Small intestine (tissue), 7 donors: ENCODE results near the gene C16orf90. TPM values are rescaled to one million over a fixed set of nuclear protein-coding genes. Genes with fewer than 3 reads are reported as not detected.

Experiments used
- DNase-seq, 2 donors: peaks; one replicate each; pipeline versions ENCODE4 v3.0.0 to v3.0.0-alpha.2; 2013
- FAIRE-seq: peaks from 2 replicates; lab custom pipeline; 2012; peaks lifted over from hg19 to GRCh38; lab: Jason Lieb, UNC
- H3K27ac ChIP-seq, 3 donors: one replicate each; pipeline ENCODE4 v1.5.1; 2013; ENCODE audit warnings: low read length in 2 of 3, mild to moderate bottlenecking in 2 of 3, control low read depth in 1 of 3, inconsistent platforms in 1 of 3, low read depth in 1 of 3, moderate library complexity in 1 of 3
- H3K27me3 ChIP-seq, 3 donors: one replicate each; pipeline ENCODE4 v1.6.1; 2013; ENCODE audit warnings: low read length in 3 of 3, inconsistent platforms in 1 of 3; ENCODE audit not compliant: control insufficient read depth in 3 of 3, insufficient read depth in 3 of 3
- H3K36me3 ChIP-seq, 3 donors: one replicate each; pipeline ENCODE4 v1.6.1; 2013; ENCODE audit warnings: low read length in 3 of 3, inconsistent platforms in 1 of 3, low read depth in 1 of 3, mild to moderate bottlenecking in 1 of 3, moderate library complexity in 1 of 3; ENCODE audit not compliant: control insufficient read depth in 3 of 3, insufficient read depth in 2 of 3
- H3K4me1 ChIP-seq, 3 donors: one replicate each; pipeline ENCODE4 v1.6.1; 2013; ENCODE audit warnings: low read length in 2 of 3, inconsistent platforms in 1 of 3, low read depth in 1 of 3, mild to moderate bottlenecking in 1 of 3, moderate library complexity in 1 of 3; ENCODE audit not compliant: control insufficient read depth in 3 of 3, insufficient read depth in 2 of 3
- H3K4me3 ChIP-seq, 3 donors: one replicate each; pipeline ENCODE4 v1.5.1; 2013; ENCODE audit warnings: low read length in 3 of 3, control low read depth in 1 of 3, inconsistent platforms in 1 of 3, low read depth in 1 of 3, mild to moderate bottlenecking in 1 of 3, moderate library complexity in 1 of 3
- H3K9me3 ChIP-seq, 2 donors: one replicate each; pipeline ENCODE4 v1.6.1; 2013; ENCODE audit warnings: low read depth in 1 of 2, low read length in 1 of 2; ENCODE audit not compliant: control insufficient read depth in 2 of 2, insufficient read depth in 1 of 2
- WGBS, 3 donors: extraction: QIAGEN DNeasy Blood & Tissue Kit; methylation state at CpG; one replicate each; pipeline ENCODE4 v1.1.7; 2013; 5-methylcytosine and 5-hydroxymethylcytosine counted together
- polyA plus RNA-seq, 4 donors: library from polyadenylated mRNA; stranded (reverse) in 3 of 4; unstranded in 1 of 4; fragments of 200-250 nt in 3 of 4; fragments of 120-200 nt in 1 of 4; gene quantifications; one replicate each; pipeline versions ENCODE4 v1.2.1 to v1.2.3, GENCODE V29; 2013
- donor health status: healthy with polysubstance abuse.
- donor health status: control.
- donor health status: control.
- donor health status: Bipolar disorder and iron deficiency.
- donor health status: healthy.

Gene C16orf90
- polyA plus RNA-seq, 4 donors: 0.09 TPM; not detected in 3

DNA sequence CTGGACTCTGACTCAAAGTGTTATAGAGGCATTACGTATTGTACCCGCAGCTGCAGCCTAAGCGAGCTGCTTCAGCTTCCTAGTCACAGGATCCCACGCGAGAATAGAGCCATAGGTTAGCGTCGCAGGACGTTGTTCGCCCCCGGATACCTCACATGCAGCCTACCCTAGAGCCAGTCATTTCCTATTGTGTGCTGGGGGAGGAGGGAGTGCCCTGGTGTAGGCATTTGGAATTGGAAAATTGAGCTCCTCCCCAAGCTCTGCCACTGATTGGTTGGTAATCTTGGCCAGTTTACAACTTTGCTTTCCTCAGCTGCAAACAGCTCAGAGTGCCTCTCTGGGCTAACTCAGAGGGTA lies 51.3 kb downstream of the C16orf90 start:
- H3K4me3 ChIP-seq: peak overlapping the region in 2 of 3 donors; percentile 58 to 70
- DNase-seq: peak; percentile 71 to 73
- peaks cover 0 to 34% of the 10 kb centered on the region in 2 donors for H3K9me3 ChIP-seq
- peaks cover 0 to 2% (median 0%) of the 10 kb centered on the region in 3 donors for H3K4me1 ChIP-seq
- 32 to 45% (median 34%) methylated on average over 10 of the region's 10 CpGs for WGBS, 3 donors
- peak overlapping the region; percentile 59 to 85 (median 79) for H3K27ac ChIP-seq
- peaks cover 0 to 17% (median 0%) of the 10 kb centered on the region in 3 donors for H3K36me3 ChIP-seq
- H3K27me3 ChIP-seq: no peaks in the 10 kb centered on the region
- FAIRE-seq: no peak

Other genes starting within 250 kb of the C16orf90 start
- under 1 TPM in 2 of 4 donors, not detected in 2; 0.49 to 0.58 TPM for gene MEFV, start 238.9 kb downstream of the C16orf90 start, polyA plus RNA-seq
- gene ZNF263, start 212.0 kb downstream of the C16orf90 start, polyA plus RNA-seq: 10 to 100 TPM; 11.0 to 45.3 (median 14.2) TPM
- gene TIGD7, start 190.1 kb downstream of the C16orf90 start, polyA plus RNA-seq: 10 to 100 TPM in 1 of 4 donors, 1 to 10 TPM in 2, under 1 TPM in 1; 0.89 to 10.2 (median 1.9) TPM
- gene ZNF75A, start 190.0 kb downstream of the C16orf90 start, polyA plus RNA-seq: 10 to 100 TPM; 12.2 to 41.7 (median 17.0) TPM
- gene OR2C1, start 139.6 kb downstream of the C16orf90 start, polyA plus RNA-seq: under 1 TPM in 2 of 4 donors, not detected in 2; 0.04 to 0.13 TPM
- 10 to 100 TPM in 3 of 4 donors, 1 to 10 TPM in 1; 7.2 to 15.2 (median 11.9) TPM for gene ZSCAN32, start 94.5 kb downstream of the C16orf90 start, polyA plus RNA-seq
- gene ZNF174, start 94.3 kb downstream of the C16orf90 start, polyA plus RNA-seq: 10 to 100 TPM in 1 of 4 donors, 1 to 10 TPM in 3; 3.0 to 11.5 (median 4.7) TPM
- gene ZNF597, start 52.0 kb downstream of the C16orf90 start, polyA plus RNA-seq: 1 to 10 TPM in 1 of 4 donors, under 1 TPM in 3; 0.45 to 3.8 (median 0.88) TPM
- gene NAA60, start 51.8 kb downstream of the C16orf90 start, polyA plus RNA-seq: 100 to 1,000 TPM in 1 of 4 donors, 10 to 100 TPM in 3; 51.2 to 102 (median 70.4) TPM
- gene CLUAP1, start 5.5 kb upstream of the C16orf90 start, polyA plus RNA-seq: 10 to 100 TPM in 2 of 4 donors, 1 to 10 TPM in 2; 3.6 to 21.9 (median 7.6) TPM
- gene NLRC3, start 81.9 kb upstream of the C16orf90 start, polyA plus RNA-seq: 1 to 10 TPM in 2 of 4 donors, under 1 TPM in 2; 0.67 to 1.9 (median 0.95) TPM
- gene SLX4, start 116.1 kb upstream of the C16orf90 start, polyA plus RNA-seq: 1 to 10 TPM; 1.1 to 6.0 (median 2.7) TPM
- gene DNASE1, start 159.2 kb upstream of the C16orf90 start, polyA plus RNA-seq: 100 to 1,000 TPM in 3 of 4 donors, 10 to 100 TPM in 1; 75.4 to 428 (median 269) TPM
- 10 to 100 TPM; 25.5 to 89.2 (median 64.5) TPM for gene TRAP1, start 222.0 kb upstream of the C16orf90 start, polyA plus RNA-seq